SK-N-SH treated with all-trans-retinoic acid at 6 μM for 48 hours (cell line): ENCODE measurements around the gene FOLR2.

Experiments
- CREB5 ChIP-seq: fragments of 250-450 bp; sonication (Bioruptor Pico); IDR thresholded peaks from 2 replicates; pipeline ENCODE4 v1.5.1; 2020; ENCODE audit warnings: low read depth, mild to moderate bottlenecking, moderate library complexity
- GLIS3 ChIP-seq: fragments of 250-450 bp; sonication (Bioruptor Pico); IDR thresholded peaks from 2 replicates; pipeline ENCODE4 v1.5.0; 2020; ENCODE audit warnings: mild to moderate bottlenecking, moderate library complexity
- ISL1 ChIP-seq: fragments of 250-450 bp; sonication (Bioruptor Pico); IDR thresholded peaks from 2 replicates; pipeline ENCODE4 v2.1.2; 2022; ENCODE audit warnings: mild to moderate bottlenecking, moderate library complexity
- OSR1 ChIP-seq: fragments of 250-450 bp; sonication (Bioruptor Pico); IDR thresholded peaks from 2 replicates; pipeline ENCODE4 v1.8.0; 2022; ENCODE audit warnings: moderate library complexity, mild to moderate bottlenecking, inconsistent platforms
- PATZ1 ChIP-seq: fragments of 250-450 bp; sonication (Bioruptor Pico); IDR thresholded peaks from 2 replicates; pipeline ENCODE4 v1.8.0; 2020; ENCODE audit warnings: mild to moderate bottlenecking, moderate library complexity, borderline replicate concordance
- RARB ChIP-seq: fragments of 250-450 bp; sonication (Bioruptor Pico); IDR thresholded peaks from 2 replicates; pipeline ENCODE4 v1.8.0; 2021; ENCODE audit warnings: mild to moderate bottlenecking, moderate library complexity
- SNAI2 ChIP-seq: fragments of 250-450 bp; sonication (Bioruptor Pico); IDR thresholded peaks from 2 replicates; pipeline ENCODE4 v1.5.0; 2020; ENCODE audit warnings: mild to moderate bottlenecking, moderate library complexity
- TCF4 ChIP-seq: fragments of 250-450 bp; sonication (Bioruptor Pico); IDR thresholded peaks from 2 replicates; pipeline ENCODE4 v1.8.0; 2021; ENCODE audit warnings: mild to moderate bottlenecking, moderate library complexity, borderline replicate concordance
- TOX ChIP-seq: fragments of 250-450 bp; sonication (Bioruptor Pico); IDR thresholded peaks from 2 replicates; pipeline ENCODE4 v1.8.0; 2021; ENCODE audit warnings: mild to moderate bottlenecking, moderate library complexity, borderline replicate concordance
- TSHZ2 ChIP-seq: fragments of 250-450 bp; sonication (Bioruptor Pico); IDR thresholded peaks from 2 replicates; pipeline ENCODE4 v1.5.0; 2020; ENCODE audit warnings: mild to moderate bottlenecking, moderate library complexity
- ZC3H10 ChIP-seq: fragments of 250-450 bp; sonication (Bioruptor Pico); IDR thresholded peaks from 2 replicates; pipeline ENCODE4 v1.5.1; 2021; ENCODE audit warnings: mild to moderate bottlenecking, moderate library complexity
- ZFP30 ChIP-seq: fragments of 450-650 bp; formaldehyde crosslinking; IDR thresholded peaks from 2 replicates; pipeline ENCODE4 v1.5.0; 2022; ENCODE audit warnings: mild to moderate bottlenecking, moderate library complexity
- ZNF565 ChIP-seq: fragments of 450-650 bp; formaldehyde crosslinking; conservative IDR thresholded peaks from 2 replicates; pipeline ENCODE4 v1.5.0; 2020; ENCODE audit warnings: low read depth, mild to moderate bottlenecking, moderate library complexity
- ZNF8 ChIP-seq: fragments of 450-650 bp; formaldehyde crosslinking; IDR thresholded peaks from 2 replicates; pipeline ENCODE4 v1.5.0; 2020; ENCODE audit warnings: mild to moderate bottlenecking, moderate library complexity

GRCh38 chr11:72244060-72244360, 27.4 kb downstream of the FOLR2 start, which contains the start of gene PHOX2A:
- TF ChIP-seq SNAI2, result no peak
- no peak for TF ChIP-seq PATZ1
- no peak for TF ChIP-seq TSHZ2
- no peak for TF ChIP-seq ISL1 (CRISPR knock-in tag)
- TF ChIP-seq ZNF8, result no peak
- no peak for TF ChIP-seq TCF4 (CRISPR knock-in tag)
- no peak for TF ChIP-seq ZC3H10
- TF ChIP-seq GLIS3, result no peak
- no peak for TF ChIP-seq OSR1 (CRISPR knock-in tag)
- TF ChIP-seq RARB (CRISPR knock-in tag), result no peak
- TF ChIP-seq TOX (CRISPR knock-in tag), result no peak
- TF ChIP-seq ZNF565 (CRISPR knock-in tag), result no peak
- TF ChIP-seq CREB5 (CRISPR knock-in tag), result no peak
- TF ChIP-seq ZFP30 (CRISPR knock-in tag), result no peak
